ENCODE data around the gene SEPTIN2.
"Not testable (repeated sequence)": the region's sequence is repeated elsewhere in the genome, so short reads cannot be mapped to it uniquely, and the experiment has no call there.

The SEPTIN2 gene

GRCh38 chr2:241379481-241380480 is 64.1 kb downstream of the SEPTIN2 start:
- DNase-seq (ENCODE audit: low read depth in 2 of 2) = no peak

GRCh38 chr2:241381872-241382271 is 66.1 kb downstream of the SEPTIN2 start:
- DNase-seq (ENCODE audit: low read depth in 2 of 2) = no peak

GRCh38 chr2:241385450-241385849 is 69.7 kb downstream of the SEPTIN2 start:
- not testable (repeated sequence) for DNase-seq (ENCODE audit: low read depth in 2 of 2)

- DNase-seq (ENCODE audit: low read depth in 2 of 2) = no peak
Measured at GRCh38 chr2:241386519-241386918, 70.8 kb downstream of the SEPTIN2 start.

- no peak for DNase-seq (ENCODE audit: low read depth in 2 of 2)
Measured at GRCh38 chr2:241389697-241390096, 74.0 kb downstream of the SEPTIN2 start.

GRCh38 chr2:241390301-241391206 is 74.8 kb downstream of the SEPTIN2 start:
- no peak for DNase-seq (ENCODE audit: low read depth in 2 of 2)

GRCh38 chr2:241391892-241392665 is 76.4 kb downstream of the SEPTIN2 start:
- no peak for DNase-seq (ENCODE audit: low read depth in 2 of 2)

- DNase-seq (ENCODE audit: low read depth in 2 of 2) = not testable (repeated sequence)
Measured at GRCh38 chr2:241392753-241393152, 77.0 kb downstream of the SEPTIN2 start.

GRCh38 chr2:241393524-241394196 is 77.9 kb downstream of the SEPTIN2 start:
- DNase-seq (ENCODE audit: low read depth in 2 of 2) = no peak

- not testable (repeated sequence) for DNase-seq (ENCODE audit: low read depth in 2 of 2)
Measured at GRCh38 chr2:241396809-241397208, 81.1 kb downstream of the SEPTIN2 start.

- DNase-seq (ENCODE audit: low read depth in 2 of 2) = no peak
Measured at GRCh38 chr2:241399941-241400922, 84.5 kb downstream of the SEPTIN2 start.

Data from stimulated activated CD4-positive, alpha-beta T cell treated with anti-CD3 and anti-CD28 coated beads, Interleukin-1b, Interleukin-23, amount 100 ng/mL, for 4 hours (primary cell).